HepG2 (cell line): ENCODE results near the gene PTH1R. TPM values are rescaled to one million over a fixed set of nuclear protein-coding genes. Genes with fewer than 3 reads are reported as not detected.

Experiments
- ATAC-seq: fragments of 200-7000 bp; cut with Tn5 transposase; 3 replicates; pipeline ENCODE4 v1.9.1; 2020; ENCODE audit warnings: mild to moderate bottlenecking, moderate library complexity
- BruUV-seq: library from RNA; stranded (reverse); fragments of 400-500 nt; replicated peaks from 2 replicates; lab custom pipeline; 2021; lab: Mats Ljungman, UMichigan
- CTCF ChIA-PET: fragments of 300-600 bp; formaldehyde crosslinking; extraction: SDS; loops from one replicate; lab custom pipeline; 2021; ENCODE audit warnings: low total read pairs, inconsistent platforms, low intra/inter-chr PET ratio; lab: Yijun Ruan, JAX
- POLR2A ChIA-PET: fragments of 350-600 bp; sonication (Branson Sonifier 250); formaldehyde crosslinking; loops from one replicate; lab custom pipeline; 2020; ENCODE audit warnings: antibody characterized with exemption, inconsistent platforms; lab: Yijun Ruan, JAX
- DNase-seq: peaks from one replicate; pipeline ENCODE4 v3.0.0-alpha.2; 2015; ENCODE audit warnings: low spot score
- FAIRE-seq: peaks from 3 replicates; lab custom pipeline; 2011; peaks lifted over from hg19 to GRCh38; lab: Jason Lieb, UNC
- H2AFZ ChIP-seq: one replicate; pipeline ENCODE4 v1.6.1; 2011; ENCODE audit warnings: low read length, inconsistent platforms
- H3K27ac ChIP-seq: fragments of 300-600 bp; 3 replicates; pipeline ENCODE4 v1.8.0; 2011; ENCODE audit warnings: mixed run types, mild to moderate bottlenecking, mixed read lengths, low read length, inconsistent platforms; ENCODE audit not compliant: insufficient read depth; ENCODE audit errors: extremely low read length
- H3K27me3 ChIP-seq, 2 experiments: fragments of 200-600 bp in 1 of 2; 2 replicates in 1 of 2; 3 replicates in 1 of 2; pipeline versions ENCODE4 v1.6.0 to v1.8.0; 2011; ENCODE audit warnings: low read length in 2 of 2, mild to moderate bottlenecking in 2 of 2, moderate library complexity in 2 of 2, inconsistent platforms in 1 of 2; ENCODE audit not compliant: insufficient read depth in 2 of 2, control insufficient read depth in 1 of 2
- H3K36me3 ChIP-seq, 2 experiments: fragments of 200-600 bp in 1 of 2; replicated peaks in 1 of 2; 2 replicates in 1 of 2; 3 replicates in 1 of 2; pipeline versions ENCODE4 v1.5.1 to v1.8.0; 2011; ENCODE audit warnings: low read length in 2 of 2, inconsistent platforms in 1 of 2; ENCODE audit not compliant: insufficient read depth in 2 of 2, control insufficient read depth in 1 of 2
- H3K4me1 ChIP-seq: 2 replicates; pipeline ENCODE4 v1.5.1; 2012; ENCODE audit warnings: low read length, inconsistent platforms; ENCODE audit not compliant: insufficient read depth
- H3K4me2 ChIP-seq: 2 replicates; pipeline ENCODE4 v1.6.0; 2011; ENCODE audit warnings: low read depth, low read length, inconsistent platforms
- H3K4me3 ChIP-seq, 3 experiments: fragments of 200-600 bp in 1 of 3; sonication (generic), shearing (Covaris generic) in 1 of 3; replicated peaks in 1 of 3; 2 replicates each; pipeline ENCODE4 v1.5.1; 2011 to 2016; ENCODE audit warnings: low read length in 3 of 3, inconsistent platforms in 2 of 3, low read depth in 2 of 3, mild to moderate bottlenecking in 2 of 3, control low read depth in 1 of 3, mixed read lengths in 1 of 3; ENCODE audit not compliant: insufficient read depth in 1 of 3
- H3K79me2 ChIP-seq: one replicate; pipeline ENCODE4 v1.6.1; 2011; ENCODE audit warnings: low read length, inconsistent platforms; ENCODE audit not compliant: insufficient read depth
- H3K9ac ChIP-seq: 2 replicates; pipeline ENCODE4 v1.6.0; 2011; ENCODE audit warnings: mild to moderate bottlenecking, low read depth, low read length, inconsistent platforms; ENCODE audit not compliant: insufficient read depth
- H3K9me3 ChIP-seq: 2 replicates; pipeline ENCODE4 v1.5.1; 2012; ENCODE audit warnings: mild to moderate bottlenecking, low read length
- H4K20me1 ChIP-seq: 2 replicates; pipeline ENCODE4 v1.6.0; 2011; ENCODE audit warnings: inconsistent platforms, mild to moderate bottlenecking, low read length, moderate library complexity; ENCODE audit not compliant: insufficient read depth
- ATF3 ChIP-seq: sonication (generic); formaldehyde crosslinking; IDR thresholded peaks from 2 replicates; pipeline ENCODE4 v1.4.0; 2020; ENCODE audit warnings: missing genetic modification reagents
- KLF12 ChIP-seq: sonication (generic); formaldehyde crosslinking; IDR thresholded peaks from 2 replicates; pipeline ENCODE4 v1.4.0; 2020; ENCODE audit warnings: missing genetic modification reagents, borderline replicate concordance
- KLF16 ChIP-seq, 2 experiments: sonication (generic) in 1 of 2; formaldehyde crosslinking in 1 of 2; IDR thresholded peaks; 2 replicates each; pipeline versions ENCODE4 v1.6.1 to v1.8.0; 2016 to 2023; ENCODE audit warnings: missing genetic modification reagents in 2 of 2, missing compliant biosample characterization in 1 of 2
- MLX ChIP-seq: IDR thresholded peaks from 2 replicates; pipeline ENCODE4 v1.6.1; 2016
- NR2F6 ChIP-seq, 2 experiments: IDR thresholded peaks; 2 replicates each; pipeline ENCODE4 v1.6.1; 2016; ENCODE audit warnings: antibody characterized with exemption in 1 of 2, mild to moderate bottlenecking in 1 of 2
- RFX3 ChIP-seq: IDR thresholded peaks from 2 replicates; pipeline ENCODE4 v1.6.1; 2016; ENCODE audit warnings: missing biosample characterization, missing genetic modification reagents
- TEAD3 ChIP-seq: optimal IDR thresholded peaks from 2 replicates; pipeline ENCODE3; 2016; ENCODE audit warnings: borderline replicate concordance
- THAP9 ChIP-seq: sonication (generic); formaldehyde crosslinking; IDR thresholded peaks from 2 replicates; pipeline ENCODE4; 2020; ENCODE audit warnings: missing genetic modification reagents, mild to moderate bottlenecking, borderline replicate concordance
- ZFP1 ChIP-seq: IDR thresholded peaks from 2 replicates; pipeline ENCODE4 v1.6.1; 2016
- ZHX1 ChIP-seq: sonication (generic); formaldehyde crosslinking; IDR thresholded peaks from 2 replicates; pipeline ENCODE4 v1.8.1; 2022; ENCODE audit warnings: low read depth, mild to moderate bottlenecking, missing genetic modification reagents
- ZNF333 ChIP-seq: sonication (generic); formaldehyde crosslinking; IDR thresholded peaks from 2 replicates; pipeline ENCODE4 v1.4.0; 2020; ENCODE audit warnings: mild to moderate bottlenecking, missing genetic modification reagents, borderline replicate concordance
- ZNF335 ChIP-seq: sonication (generic); formaldehyde crosslinking; IDR thresholded peaks from 2 replicates; pipeline ENCODE4 v1.4.0; 2020; ENCODE audit warnings: missing genetic modification reagents
- ZNF446 ChIP-seq: sonication (generic); formaldehyde crosslinking; IDR thresholded peaks from 2 replicates; pipeline ENCODE4 v1.5.0; 2020; ENCODE audit warnings: mild to moderate bottlenecking, missing genetic modification reagents
- ZNF639 ChIP-seq: conservative IDR thresholded peaks from 2 replicates; pipeline ENCODE4 v1.6.1; 2018; ENCODE audit warnings: missing genetic modification reagents
- WGBS: methylation state at CpG from one replicate; pipeline ENCODE4 v1.1.6; 2017; ENCODE audit warnings: low lambda C conversion rate; 5-methylcytosine and 5-hydroxymethylcytosine counted together
- in situ Hi-C: cut with HindIII; loops from 2 replicates; pipeline ENCODE4 v1.10.0; 2017; ENCODE audit warnings: low pct_unique_long_range_greater_than_20kb; ENCODE audit not compliant: extremely low pct_ligation_motif_present
- intact Hi-C: fragments of 100-400 bp; cut with micrococcal nuclease; formaldehyde crosslinking; loops from one replicate; pipeline ENCODE4 v1.10.0; 2022; ENCODE audit not compliant: unreplicated experiment
- polyA plus RNA-seq, 8 experiments: library from polyadenylated mRNA; depleted of rRNA in 3 of 8; stranded (reverse) in 7 of 8; unstranded in 1 of 8; fragments of >200 nt; fragmentation: Illumina TruSeq in 4 of 8; extraction: Trizol in 4 of 8; gene quantifications; 2 replicates each; pipeline versions ENCODE4 v1.2.1 to v1.2.3, GENCODE V29; 2011 to 2016; ENCODE audit warnings: low read depth in 4 of 8, missing spikeins in 1 of 8, mixed read lengths in 1 of 8; ENCODE audit not compliant: insufficient read depth in 1 of 8
- total RNA-seq, 5 experiments: library from RNA; depleted of rRNA; stranded (reverse); fragments of >200 nt; fragmentation: Illumina TruSeq; extraction: Trizol; gene quantifications; 2 replicates each; pipeline ENCODE4 v1.2.3, GENCODE V29; 2016; ENCODE audit warnings: low read depth in 1 of 5

Gene PTH1R
- total and polyA plus RNA-seq, 2 of the 13 experiments (the other 11 are each of a cell fraction or from before 2014, with no cell fraction given), result not detected

GRCh38 chr3:46952813-46953212 is 75.3 kb downstream of the PTH1R start:
- DNase-seq, result no peak
- in situ Hi-C loops (no loop called here), intact Hi-C loops (no loop called here)
- TF ChIP-seq ZNF335 (CRISPR knock-in tag) (no peak), MLX (CRISPR knock-in tag) (no peak), KLF12 (CRISPR knock-in tag) (no peak), ZHX1 (no peak), TEAD3 (no peak), NR2F6 (IDR thresholded peaks at IDR 0.05) (no peak), NR2F6 (CRISPR knock-in tag; IDR thresholded peaks at IDR 0.05) (no peak), ZFP1 (no peak), THAP9 (no peak), KLF16 (CRISPR knock-in tag; IDR thresholded peaks at IDR 0.05) (no peak), ZNF639 (CRISPR knock-in tag) (no peak), ZNF446 (CRISPR knock-in tag) (no peak), RFX3 (CRISPR knock-in tag) (no peak), ATF3 (CRISPR knock-in tag) (no peak), ZNF333 (CRISPR knock-in tag) (no peak)
- Histone ChIP-seq H3K4me3 (no peak overlapping the region), H4K20me1 (peaks cover 67% of the 10 kb centered on the region), H3K27ac (no peak overlapping the region), H3K4me1 (peaks cover 81% of the 10 kb centered on the region), H3K9ac (no peak overlapping the region), H3K4me2 (no peak overlapping the region), H3K79me2 (peaks cover 91% of the 10 kb centered on the region), H3K9me3 (no peaks in the 10 kb centered on the region), H3K36me3 (no peaks in the 10 kb centered on the region; a peak in 1 of 5 replicates), H3K27me3 (no peaks in the 10 kb centered on the region), H2AFZ (no peak overlapping the region)
- ChIA-PET POLR2A (no interaction called here), CTCF (no interaction called here)
- FAIRE-seq, result no peak
- no peak for ATAC-seq
- 96% methylated on average over 2 of the region's 2 CpGs for WGBS
- no TSS peak for BruUV-seq
